Mesenchymal stem cell (in vitro differentiated cells and primary cell): ENCODE data around the gene RUFY4.

Source experiments
- DNase-seq: peaks from one replicate; pipeline ENCODE4 v3.0.0-alpha.2; 2013
- H2AFZ ChIP-seq: one replicate; pipeline ENCODE4 v1.6.1; 2013; ENCODE audit warnings: low read depth, mild to moderate bottlenecking, control low read depth, inconsistent platforms, low read length, moderate library complexity
- H2AK5ac ChIP-seq: 2 replicates; pipeline ENCODE4 v1.6.1; 2013; ENCODE audit warnings: low read length, moderate library complexity, mild to moderate bottlenecking, inconsistent platforms; ENCODE audit not compliant: severe bottlenecking
- H2BK120ac ChIP-seq: one replicate; pipeline ENCODE4 v1.6.1; 2013; ENCODE audit warnings: low read depth, mild to moderate bottlenecking, inconsistent platforms, low read length, moderate library complexity
- H2BK12ac ChIP-seq, 2 experiments: one replicate each; pipeline ENCODE4 v1.6.1; 2013; ENCODE audit warnings: inconsistent platforms in 2 of 2, low read length in 2 of 2, mild to moderate bottlenecking in 2 of 2, moderate library complexity in 2 of 2, control low read depth in 1 of 2
- H2BK15ac ChIP-seq: one replicate; pipeline ENCODE4 v1.6.1; 2013; ENCODE audit warnings: mild to moderate bottlenecking, low read depth, inconsistent platforms; ENCODE audit not compliant: poor library complexity, severe bottlenecking
- H2BK5ac ChIP-seq: 2 replicates; pipeline ENCODE4 v1.6.1; 2013; ENCODE audit warnings: low read depth, mild to moderate bottlenecking, low read length, control low read depth, inconsistent platforms; ENCODE audit not compliant: poor library complexity, severe bottlenecking
- H3K14ac ChIP-seq, 2 experiments: one replicate each; pipeline ENCODE4 v1.6.1; 2013; ENCODE audit warnings: inconsistent platforms in 2 of 2, low read length in 2 of 2, control low read depth in 1 of 2, mild to moderate bottlenecking in 1 of 2, moderate library complexity in 1 of 2
- H3K18ac ChIP-seq, 2 experiments: one replicate each; pipeline ENCODE4 v1.6.1; 2013; ENCODE audit warnings: inconsistent platforms in 2 of 2, low read length in 2 of 2, control low read depth in 1 of 2, low read depth in 1 of 2, mild to moderate bottlenecking in 1 of 2
- H3K23ac ChIP-seq, 2 experiments: one replicate each; pipeline ENCODE4 v1.6.1; 2013; ENCODE audit warnings: inconsistent platforms in 2 of 2, low read length in 2 of 2, mild to moderate bottlenecking in 2 of 2, moderate library complexity in 2 of 2, control low read depth in 1 of 2
- H3K27ac ChIP-seq: 2 replicates; pipeline ENCODE4 v1.5.1; 2013; ENCODE audit warnings: mild to moderate bottlenecking, moderate library complexity, low read length, control low read depth, inconsistent platforms; ENCODE audit not compliant: poor library complexity, severe bottlenecking
- H3K27me3 ChIP-seq, 2 experiments: 2 replicates each; pipeline versions ENCODE4 v1.6.1 to v1.7.0; 2013; ENCODE audit warnings: low read length in 2 of 2, mild to moderate bottlenecking in 2 of 2, moderate library complexity in 2 of 2, control low read depth in 1 of 2, inconsistent platforms in 1 of 2; ENCODE audit not compliant: control insufficient read depth in 1 of 2, insufficient read depth in 1 of 2
- H3K36me3 ChIP-seq, 2 experiments: 2 replicates each; pipeline versions ENCODE4 v1.6.1 to v1.7.0; 2013; ENCODE audit warnings: low read length in 2 of 2, control low read depth in 1 of 2, inconsistent platforms in 1 of 2, low read depth in 1 of 2, mild to moderate bottlenecking in 1 of 2; ENCODE audit not compliant: insufficient read depth in 2 of 2, control insufficient read depth in 1 of 2
- H3K4ac ChIP-seq, 2 experiments: one replicate each; pipeline ENCODE4 v1.6.1; 2013; ENCODE audit warnings: inconsistent platforms in 2 of 2, low read length in 2 of 2, mild to moderate bottlenecking in 2 of 2, moderate library complexity in 2 of 2, control low read depth in 1 of 2, low read depth in 1 of 2
- H3K4me1 ChIP-seq: 2 replicates; pipeline ENCODE4 v1.6.1; 2013; ENCODE audit warnings: low read depth, low read length, control low read depth; ENCODE audit not compliant: control insufficient read depth, insufficient read depth
- H3K4me2 ChIP-seq: 2 replicates; pipeline ENCODE4 v1.6.1; 2013; ENCODE audit warnings: low read length, mild to moderate bottlenecking, inconsistent platforms; ENCODE audit not compliant: poor library complexity, severe bottlenecking
- H3K4me3 ChIP-seq, 2 experiments: 2 replicates each; pipeline versions ENCODE4 v1.5.1 to v1.7.0; 2013; ENCODE audit warnings: low read length in 2 of 2, mild to moderate bottlenecking in 2 of 2, control low read depth in 1 of 2, low read depth in 1 of 2; ENCODE audit not compliant: insufficient read depth in 1 of 2
- H3K79me1 ChIP-seq: replicated peaks from 2 replicates; pipeline ENCODE4 v1.6.1; 2013; ENCODE audit warnings: mild to moderate bottlenecking, control low read depth, low read length, inconsistent platforms; ENCODE audit not compliant: poor library complexity, severe bottlenecking
- H3K9ac ChIP-seq: 2 replicates; pipeline ENCODE4 v1.7.0; 2013; ENCODE audit warnings: mild to moderate bottlenecking, low read length, moderate library complexity
- H3K9me3 ChIP-seq: 2 replicates; pipeline ENCODE4 v1.7.0; 2013; ENCODE audit warnings: mild to moderate bottlenecking, low read length; ENCODE audit not compliant: control insufficient read depth
- H4K8ac ChIP-seq: one replicate; pipeline ENCODE4 v1.6.1; 2013; ENCODE audit warnings: inconsistent platforms, mild to moderate bottlenecking, low read length, moderate library complexity
- H4K91ac ChIP-seq: one replicate; pipeline ENCODE4 v1.6.1; 2013; ENCODE audit warnings: mild to moderate bottlenecking, low read length, inconsistent platforms
- WGBS: methylation state at CpG from one replicate; pipeline ENCODE4 v1.1.7; 2013; ENCODE audit warnings: mixed read lengths; 5-methylcytosine and 5-hydroxymethylcytosine counted together

The RUFY4 gene

GRCh38 chr2:218020966-218021535 lies 48.0 kb upstream of the RUFY4 start:
- Histone ChIP-seq H2BK5ac (no peak overlapping the region), H4K8ac (no peak overlapping the region), H2AFZ (no peak overlapping the region), H3K18ac (no peak overlapping the region), H3K4me1 (peaks cover 3% of the 10 kb centered on the region), H2BK12ac (no peak overlapping the region), H3K27me3 (peaks cover 9 to 16% of the 10 kb centered on the region in 2 experiments), H2BK15ac (no peak overlapping the region), H3K14ac (no peak overlapping the region), H3K27ac (no peak overlapping the region), H3K36me3 (no peaks in the 10 kb centered on the region), H2BK120ac (no peak overlapping the region), H3K79me1 (no peaks in the 10 kb centered on the region), H3K4me3 (no peak overlapping the region), H2AK5ac (no peak overlapping the region), H3K9ac (no peak overlapping the region), H3K9me3 (no peaks in the 10 kb centered on the region), H3K4me2 (no peak overlapping the region), H4K91ac (no peak overlapping the region), H3K4ac (no peak overlapping the region), H3K23ac (no peak overlapping the region)
- 82% methylated on average over 6 of the region's 6 CpGs for WGBS
- no peak for DNase-seq

- peaks cover 10 to 13% of the 10 kb centered on the region in 2 experiments for H3K27me3 ChIP-seq
- no peak overlapping the region for H4K8ac ChIP-seq
- no peak overlapping the region for H3K4me2 ChIP-seq
- no peak overlapping the region for H3K23ac ChIP-seq
- H3K36me3 ChIP-seq, result no peaks in the 10 kb centered on the region
- no peak overlapping the region for H3K14ac ChIP-seq
- no peak for DNase-seq
- H2BK15ac ChIP-seq, result no peak overlapping the region
- H3K27ac ChIP-seq, result no peak overlapping the region
- no peak overlapping the region for H4K91ac ChIP-seq
- no peak overlapping the region for H2AK5ac ChIP-seq
- H2AFZ ChIP-seq, result no peak overlapping the region
- no peaks in the 10 kb centered on the region for H3K79me1 ChIP-seq
- H3K4me1 ChIP-seq, result peaks cover 3% of the 10 kb centered on the region
- no peaks in the 10 kb centered on the region for H3K9me3 ChIP-seq
- H2BK120ac ChIP-seq, result no peak overlapping the region
- no peak overlapping the region for H2BK12ac ChIP-seq
- H3K4me3 ChIP-seq, result no peak overlapping the region
- 75% methylated on average over 12 of the region's 12 CpGs for WGBS
- H3K9ac ChIP-seq, result no peak overlapping the region
- no peak overlapping the region for H3K18ac ChIP-seq
- no peak overlapping the region for H3K4ac ChIP-seq
- no peak overlapping the region for H2BK5ac ChIP-seq
Measured at GRCh38 chr2:218021536-218022071, 47.4 kb upstream of the RUFY4 start.

- Histone ChIP-seq H3K23ac (no peak overlapping the region), H2BK120ac (no peak overlapping the region), H3K14ac (no peak overlapping the region), H3K79me1 (no peaks in the 10 kb centered on the region), H4K91ac (no peak overlapping the region), H3K27me3 (peaks cover 3 to 13% of the 10 kb centered on the region in 2 experiments), H3K4me2 (no peak overlapping the region), H3K9me3 (no peaks in the 10 kb centered on the region), H2BK12ac (no peak overlapping the region), H2AK5ac (no peak overlapping the region), H3K36me3 (no peaks in the 10 kb centered on the region), H3K4ac (no peak overlapping the region), H3K9ac (no peak overlapping the region), H2BK5ac (no peak overlapping the region), H3K27ac (no peak overlapping the region), H3K4me1 (peaks cover 3% of the 10 kb centered on the region), H3K18ac (no peak overlapping the region), H2AFZ (no peak overlapping the region), H2BK15ac (no peak overlapping the region), H3K4me3 (no peak overlapping the region), H4K8ac (no peak overlapping the region)
- DNase-seq, result no peak
- WGBS, result 86% methylated on average over 10 of the region's 10 CpGs
Measured at GRCh38 chr2:218022131-218022850, 46.8 kb upstream of the RUFY4 start.

- Histone ChIP-seq H3K4me1 (peaks cover 3% of the 10 kb centered on the region), H4K8ac (no peak overlapping the region), H3K9me3 (no peaks in the 10 kb centered on the region), H3K27ac (no peak overlapping the region), H3K36me3 (no peaks in the 10 kb centered on the region), H3K9ac (no peak overlapping the region), H3K23ac (no peak overlapping the region), H3K14ac (no peak overlapping the region), H3K27me3 (peaks cover 4 to 19% of the 10 kb centered on the region in 2 experiments), H3K4me3 (no peak overlapping the region), H2BK5ac (no peak overlapping the region), H2BK12ac (no peak overlapping the region), H2BK15ac (no peak overlapping the region), H3K79me1 (no peaks in the 10 kb centered on the region), H2AFZ (no peak overlapping the region), H3K4me2 (no peak overlapping the region), H2BK120ac (no peak overlapping the region), H3K18ac (no peak overlapping the region), H4K91ac (no peak overlapping the region), H2AK5ac (no peak overlapping the region), H3K4ac (no peak overlapping the region)
- DNase-seq, result no peak
- 91% methylated on average over 6 of the region's 7 CpGs for WGBS
Measured at GRCh38 chr2:218022851-218023530, 46.1 kb upstream of the RUFY4 start.
